ENCODE data around the gene KCNJ11.

KCNJ11 gene

DNA sequence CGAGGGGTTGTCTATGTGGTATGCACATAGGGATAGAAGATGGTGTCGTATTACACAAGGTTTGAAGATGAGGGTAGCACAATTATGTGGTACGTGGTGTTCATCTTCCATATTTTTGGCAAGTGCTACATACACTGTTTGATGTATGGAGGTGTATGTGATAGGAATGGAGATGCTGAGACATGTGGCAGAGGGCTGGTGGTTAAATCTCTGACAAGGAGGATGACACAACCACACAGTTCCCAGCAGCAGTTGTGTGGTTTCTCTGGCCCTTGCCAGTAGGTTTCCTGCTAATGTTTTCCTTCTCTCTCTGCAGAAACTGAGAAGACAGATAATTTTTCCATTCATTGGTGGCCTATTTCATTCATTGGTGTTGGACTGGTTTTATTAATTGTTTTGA lies 19.9 kb downstream of the KCNJ11 start:
- Histone ChIP-seq H3K27ac (no peak overlapping the region), H3K4me3 (ENCODE audit: low read depth, low read length) (no peak overlapping the region), H3K27me3 (replicated peaks) (no peaks in the 10 kb centered on the region), H3K36me3 (replicated peaks) (peaks cover 49% of the 10 kb centered on the region)
- DNase-seq, result no peak
- TF ChIP-seq, protein P1, sequence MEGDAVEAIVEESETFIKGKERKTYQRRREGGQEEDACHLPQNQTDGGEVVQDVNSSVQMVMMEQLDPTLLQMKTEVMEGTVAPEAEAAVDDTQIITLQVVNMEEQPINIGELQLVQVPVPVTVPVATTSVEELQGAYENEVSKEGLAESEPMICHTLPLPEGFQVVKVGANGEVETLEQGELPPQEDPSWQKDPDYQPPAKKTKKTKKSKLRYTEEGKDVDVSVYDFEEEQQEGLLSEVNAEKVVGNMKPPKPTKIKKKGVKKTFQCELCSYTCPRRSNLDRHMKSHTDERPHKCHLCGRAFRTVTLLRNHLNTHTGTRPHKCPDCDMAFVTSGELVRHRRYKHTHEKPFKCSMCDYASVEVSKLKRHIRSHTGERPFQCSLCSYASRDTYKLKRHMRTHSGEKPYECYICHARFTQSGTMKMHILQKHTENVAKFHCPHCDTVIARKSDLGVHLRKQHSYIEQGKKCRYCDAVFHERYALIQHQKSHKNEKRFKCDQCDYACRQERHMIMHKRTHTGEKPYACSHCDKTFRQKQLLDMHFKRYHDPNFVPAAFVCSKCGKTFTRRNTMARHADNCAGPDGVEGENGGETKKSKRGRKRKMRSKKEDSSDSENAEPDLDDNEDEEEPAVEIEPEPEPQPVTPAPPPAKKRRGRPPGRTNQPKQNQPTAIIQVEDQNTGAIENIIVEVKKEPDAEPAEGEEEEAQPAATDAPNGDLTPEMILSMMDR (IDR thresholded peaks at IDR 0.05; ENCODE audit: low read depth, low read length, missing control alignments), result no peak
- in situ Hi-C loops (cut with HindIII; ENCODE audit: low pct_ligation_motif_present, low sequenced_read_pairs), result no loop called here

DNA sequence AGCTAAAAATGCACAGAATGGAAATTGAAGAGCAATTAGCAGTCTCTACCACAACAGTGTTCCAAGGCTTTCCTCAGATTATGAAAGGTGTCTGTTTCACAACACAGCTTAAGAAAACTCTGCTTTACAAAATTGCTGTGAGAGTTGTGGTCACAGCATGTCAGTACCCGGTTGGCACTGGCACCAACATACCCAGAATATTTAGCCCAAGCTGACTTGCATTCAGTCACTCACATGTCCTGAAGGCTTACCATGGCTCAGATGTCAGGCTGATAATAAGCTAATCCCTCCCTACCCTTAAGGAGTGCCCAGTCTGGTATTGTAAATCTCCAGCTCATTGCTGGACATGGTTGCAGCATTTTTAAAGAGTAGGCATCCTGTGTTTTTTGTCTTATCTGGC lies 22.0 kb downstream of the KCNJ11 start:
- no peak overlapping the region for H3K27ac ChIP-seq
- no peaks in the 10 kb centered on the region for H3K27me3 ChIP-seq (replicated peaks)
- in situ Hi-C loops (cut with HindIII; ENCODE audit: low pct_ligation_motif_present, low sequenced_read_pairs), result no loop called here
- peaks cover 30% of the 10 kb centered on the region for H3K36me3 ChIP-seq (replicated peaks)
- no peak for DNase-seq
- no peak overlapping the region for H3K4me3 ChIP-seq (ENCODE audit: low read depth, low read length)
- TF ChIP-seq, protein P1 (IDR thresholded peaks at IDR 0.05; ENCODE audit: low read depth, low read length, missing control alignments), result no peak

- in situ Hi-C loops (cut with HindIII; ENCODE audit: low pct_ligation_motif_present, low sequenced_read_pairs), result no loop called here
- no peak overlapping the region for H3K27ac ChIP-seq
- TF ChIP-seq, protein P1 (IDR thresholded peaks at IDR 0.05; ENCODE audit: low read depth, low read length, missing control alignments), result peak; percentile 69
- H3K4me3 ChIP-seq (ENCODE audit: low read depth, low read length), result peak overlapping the region; percentile 73
- H3K27me3 ChIP-seq (replicated peaks), result no peaks in the 10 kb centered on the region
- no peaks in the 10 kb centered on the region for H3K36me3 ChIP-seq (replicated peaks)
- DNase-seq, result peak; percentile 78
Measured at GRCh38 chr11:17354601-17354991, 33.9 kb downstream of the KCNJ11 start.

- in situ Hi-C loops (cut with HindIII; ENCODE audit: low pct_ligation_motif_present, low sequenced_read_pairs), result no loop called here
- TF ChIP-seq, protein P1 (IDR thresholded peaks at IDR 0.05; ENCODE audit: low read depth, low read length, missing control alignments), result no peak
- H3K27ac ChIP-seq, result peak overlapping the region; percentile 72
- no peaks in the 10 kb centered on the region for H3K36me3 ChIP-seq (replicated peaks)
- no peaks in the 10 kb centered on the region for H3K27me3 ChIP-seq (replicated peaks)
- peak overlapping the region; percentile 73 for H3K4me3 ChIP-seq (ENCODE audit: low read depth, low read length)
- DNase-seq, result no peak
Measured at GRCh38 chr11:17353821-17354600, 34.4 kb downstream of the KCNJ11 start.

DNA sequence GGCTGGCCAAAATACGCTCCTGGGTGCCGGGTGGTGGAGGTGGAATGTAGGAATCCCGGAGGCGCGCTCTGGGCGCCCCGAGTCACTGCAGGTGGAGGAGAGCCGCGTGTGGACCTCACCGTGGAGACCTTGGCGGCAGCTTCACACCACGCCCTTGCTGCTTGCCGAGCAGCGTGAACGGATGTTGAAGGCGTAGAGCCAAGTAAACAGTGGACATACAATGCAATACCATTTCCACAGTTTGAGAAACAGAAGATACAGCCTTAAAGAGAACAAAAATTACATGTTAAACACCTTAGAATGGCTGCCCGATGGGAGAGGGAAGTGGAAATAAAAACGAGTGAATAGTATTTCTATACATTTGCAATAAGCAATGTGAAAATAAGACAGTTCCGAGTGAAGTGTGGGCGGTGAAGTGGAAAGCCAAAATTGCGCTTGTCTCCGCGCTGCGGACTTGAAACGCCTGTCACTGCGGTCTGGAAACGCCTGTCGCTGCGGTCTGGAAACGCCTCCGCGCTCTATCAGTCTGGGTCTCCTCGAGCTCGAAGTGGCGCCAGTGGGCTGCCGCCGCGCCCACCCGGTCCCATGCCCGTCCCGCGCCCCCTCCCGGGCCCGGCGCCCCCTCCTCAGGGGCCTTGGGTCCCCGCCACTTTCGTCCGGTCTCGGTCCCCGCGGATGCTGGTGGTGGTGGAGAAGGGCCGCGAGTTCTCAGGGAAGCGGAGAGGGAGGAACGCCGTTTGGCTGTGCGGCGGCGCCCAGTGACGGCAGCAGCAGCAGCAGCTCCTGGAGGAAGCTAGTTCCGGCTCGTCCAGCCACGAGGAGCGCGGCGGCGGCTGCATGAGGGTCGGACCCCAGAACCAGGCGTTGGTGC lies 35.3 kb downstream of the KCNJ11 start:
- H3K36me3 ChIP-seq (replicated peaks), result no peaks in the 10 kb centered on the region
- in situ Hi-C loops (cut with HindIII; ENCODE audit: low pct_ligation_motif_present, low sequenced_read_pairs), result no loop called here
- DNase-seq, result peak; percentile 70
- no peaks in the 10 kb centered on the region for H3K27me3 ChIP-seq (replicated peaks)
- H3K4me3 ChIP-seq (ENCODE audit: low read depth, low read length), result peak overlapping the region; percentile 73
- H3K27ac ChIP-seq, result peak overlapping the region; percentile 72
- TF ChIP-seq, protein P1 (IDR thresholded peaks at IDR 0.05; ENCODE audit: low read depth, low read length, missing control alignments), result no peak

Data from brain microvascular endothelial cell (primary cell).